ENCODE results near the gene AKT3.
"Not testable (repeated sequence)": the region's sequence is repeated elsewhere in the genome, so short reads cannot be mapped to it uniquely, and the experiment has no call there.

The AKT3 gene

GRCh38 chr1:243784506-243784905, 65.5 kb downstream of the AKT3 start:
- DNase-seq (ENCODE audit: low read depth, low spot score), result no peak

- no peak for DNase-seq (ENCODE audit: low read depth, low spot score)
These were observed 66.3 kb downstream of the AKT3 start for GRCh38 chr1:243783714-243784113.

DNA sequence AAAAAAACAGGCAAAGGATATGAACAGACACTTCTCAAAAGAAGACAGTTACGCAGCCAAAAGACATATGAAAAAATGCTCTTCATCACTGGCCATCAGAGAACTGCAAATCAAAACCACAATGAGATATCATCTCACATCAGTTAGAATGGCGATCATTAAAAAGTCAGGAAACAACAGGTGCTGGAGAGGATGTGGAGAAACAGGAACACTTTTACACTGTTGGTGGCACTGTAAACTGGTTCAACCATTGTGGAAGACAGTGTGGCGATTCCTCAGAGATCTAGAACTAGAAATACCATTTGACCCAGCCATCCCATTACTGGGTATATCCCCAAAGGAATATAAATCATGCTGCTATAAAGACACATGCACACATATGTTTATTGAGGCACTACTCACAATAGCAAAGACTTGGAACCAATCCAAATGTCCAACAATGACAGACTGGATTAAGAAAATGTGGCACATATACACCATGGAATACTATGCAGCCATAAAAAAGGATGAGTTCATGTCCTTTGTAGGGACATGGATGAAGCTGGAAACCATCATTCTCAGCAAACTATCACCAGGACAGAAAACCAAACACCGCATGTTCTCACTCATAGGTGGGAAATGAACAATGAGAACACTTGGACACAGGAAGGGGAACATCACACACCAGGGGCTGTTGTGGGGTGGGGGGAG, 77.5 kb downstream of the AKT3 start:
- DNase-seq (ENCODE audit: low read depth, low spot score), result not testable (repeated sequence)

DNA sequence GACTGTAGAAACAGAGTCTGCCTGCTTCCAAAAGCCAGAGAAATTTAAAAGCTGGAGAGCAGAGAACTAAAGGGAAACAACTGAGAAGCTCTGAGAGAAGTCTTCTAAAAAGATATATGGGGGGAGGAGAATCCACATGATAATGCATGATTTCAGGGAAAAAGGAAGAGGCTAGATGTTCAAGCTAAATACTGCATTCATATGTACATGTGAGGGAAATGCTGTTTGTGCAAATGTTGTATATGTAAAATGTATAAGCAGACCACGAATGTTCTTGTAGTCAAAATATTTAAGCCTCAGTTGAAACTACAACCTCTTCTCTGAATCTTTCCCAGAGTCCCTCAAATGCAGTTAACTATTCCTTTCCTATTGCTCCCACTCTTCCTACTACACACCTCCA, 79.2 kb downstream of the AKT3 start:
- no peak for DNase-seq (ENCODE audit: low read depth, low spot score)

GRCh38 chr1:243765676-243766075, 84.4 kb downstream of the AKT3 start:
- DNase-seq (ENCODE audit: low read depth, low spot score), result no peak

DNA sequence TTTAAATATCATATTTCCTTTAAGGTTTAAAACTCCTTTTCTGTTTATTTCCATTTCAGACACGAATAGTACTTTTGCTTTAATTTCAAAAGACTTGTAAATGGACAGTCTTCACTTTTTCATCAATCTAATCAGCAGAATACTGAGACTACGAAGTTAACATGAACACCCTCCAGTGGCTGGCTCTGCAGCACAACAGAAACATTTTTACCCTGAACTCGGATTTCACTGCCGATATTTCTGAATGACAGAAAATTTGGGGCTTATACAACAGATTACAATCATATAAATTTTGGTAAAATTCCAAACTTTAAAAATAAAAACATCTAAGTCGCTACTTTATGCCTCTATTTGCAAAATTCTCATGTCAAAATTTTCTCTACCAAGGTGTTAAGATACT, 86.2 kb downstream of the AKT3 start:
- no peak for DNase-seq (ENCODE audit: low read depth, low spot score)

GRCh38 chr1:243758647-243759046, 91.4 kb downstream of the AKT3 start:
- DNase-seq (ENCODE audit: low read depth, low spot score), result no peak

DNA sequence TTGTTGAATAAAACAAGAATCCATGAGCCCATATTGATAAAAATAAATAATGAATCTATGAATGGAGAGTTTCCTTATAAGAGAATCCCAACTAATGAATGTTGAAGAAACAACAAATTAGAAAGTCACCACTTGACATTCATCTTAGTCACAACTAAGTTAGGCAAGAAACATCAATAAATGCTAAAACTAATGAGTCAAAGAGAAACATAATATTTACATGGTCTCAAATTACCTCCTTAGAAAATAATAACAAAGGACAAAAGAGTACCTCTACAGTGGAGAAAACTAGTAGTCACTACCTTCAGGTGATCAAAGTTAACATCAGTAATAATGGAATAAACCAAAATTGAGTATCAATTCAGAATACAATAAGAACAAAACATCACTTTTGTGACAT, 93.5 kb downstream of the AKT3 start:
- no peak for DNase-seq (ENCODE audit: low read depth, low spot score)

GRCh38 chr1:243754348-243754747, 95.7 kb downstream of the AKT3 start:
- no peak for DNase-seq (ENCODE audit: low read depth, low spot score)

- DNase-seq (ENCODE audit: low read depth, low spot score), result no peak
These were observed 98.5 kb downstream of the AKT3 start for GRCh38 chr1:243751506-243751905.

DNA sequence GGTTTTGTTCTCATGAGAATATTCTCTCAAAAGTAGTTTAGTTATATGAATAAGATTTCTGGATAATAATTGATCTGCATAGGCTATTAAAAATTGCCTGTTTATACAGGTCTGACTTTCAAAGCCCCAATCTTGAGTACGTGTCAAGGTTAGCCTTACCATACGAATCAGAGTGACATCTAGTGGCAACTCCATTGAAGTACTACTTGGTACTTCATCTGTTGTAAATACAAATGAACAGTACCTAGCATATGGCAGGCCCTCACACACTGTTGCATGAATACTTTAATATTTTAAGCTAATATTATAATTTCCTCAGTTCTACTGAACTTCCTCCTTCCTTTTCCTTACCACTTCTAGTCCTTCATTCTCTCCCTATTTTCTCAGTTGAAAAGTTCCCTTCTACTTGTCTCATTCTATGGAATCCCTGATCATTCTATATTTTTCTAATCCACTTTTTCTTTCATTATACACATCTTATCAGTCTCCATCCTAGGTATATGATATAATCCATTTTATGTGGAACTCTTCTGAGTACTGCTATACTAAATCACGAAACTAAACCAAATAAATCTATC, 101.2 kb downstream of the AKT3 start:
- DNase-seq (ENCODE audit: low read depth, low spot score), result no peak

- DNase-seq (ENCODE audit: low read depth, low spot score), result no peak
These were observed 101.8 kb downstream of the AKT3 start for GRCh38 chr1:243748227-243748626.

GRCh38 chr1:243746751-243747150, 103.3 kb downstream of the AKT3 start:
- no peak for DNase-seq (ENCODE audit: low read depth, low spot score)

DNA sequence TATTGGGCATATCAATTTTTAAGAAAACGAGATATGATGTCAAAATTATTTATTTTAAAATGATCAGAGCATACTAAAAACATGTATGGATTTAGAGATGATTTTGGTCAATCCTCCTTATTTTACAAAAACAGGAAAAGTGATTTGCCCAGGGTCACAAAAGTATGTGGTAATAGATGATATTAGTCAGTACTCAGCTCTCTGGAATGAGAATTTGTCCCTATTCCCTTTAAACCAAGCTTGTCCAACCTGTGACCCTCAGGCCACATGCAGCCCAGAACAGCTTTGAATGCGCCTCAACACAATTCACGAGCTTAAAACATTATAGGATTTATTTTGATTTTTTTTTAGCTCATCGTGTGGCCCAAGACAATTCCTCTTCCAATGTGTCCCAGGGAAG, 104.7 kb downstream of the AKT3 start:
- DNase-seq (ENCODE audit: low read depth, low spot score), result no peak

GRCh38 chr1:243742819-243743218, 107.2 kb downstream of the AKT3 start:
- DNase-seq (ENCODE audit: low read depth, low spot score), result no peak

DNA sequence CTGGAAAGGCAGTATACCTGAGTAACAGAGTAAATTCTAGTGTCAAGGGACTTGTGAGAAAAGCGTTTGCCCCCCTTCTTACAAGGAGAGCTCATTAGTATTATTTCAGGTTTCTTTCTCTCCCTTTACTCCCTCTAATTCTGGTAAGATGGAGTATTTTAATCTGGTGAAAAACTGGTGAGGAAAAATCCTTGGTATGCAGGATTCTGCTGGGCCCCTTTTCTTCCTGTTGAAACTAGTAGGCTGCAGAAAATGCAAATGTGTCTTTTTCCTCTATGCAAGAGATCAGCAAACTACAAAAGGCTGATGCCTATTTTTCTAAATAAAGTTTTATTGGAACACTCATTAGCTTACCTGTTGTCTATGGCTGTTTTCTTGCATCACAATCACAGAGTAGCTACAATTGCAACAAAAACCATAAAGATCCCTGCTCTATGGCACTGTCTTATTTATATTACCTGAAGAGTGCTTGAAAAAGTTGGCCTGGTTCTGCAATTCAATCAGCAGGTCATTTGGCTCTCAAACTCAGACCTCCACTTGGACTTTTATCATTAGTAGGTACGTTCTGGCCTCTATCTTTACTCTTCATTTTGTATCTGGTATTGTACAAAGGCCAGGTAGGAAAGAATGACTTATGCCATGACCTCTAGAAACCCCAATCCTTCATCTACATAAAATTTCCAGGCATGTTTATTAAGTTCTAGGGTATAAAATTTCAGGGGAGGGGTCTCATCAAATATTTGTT, 109.6 kb downstream of the AKT3 start:
- no peak for DNase-seq (ENCODE audit: low read depth, low spot score)

GRCh38 chr1:243739335-243740003, 110.6 kb downstream of the AKT3 start:
- no peak for DNase-seq (ENCODE audit: low read depth, low spot score)

DNA sequence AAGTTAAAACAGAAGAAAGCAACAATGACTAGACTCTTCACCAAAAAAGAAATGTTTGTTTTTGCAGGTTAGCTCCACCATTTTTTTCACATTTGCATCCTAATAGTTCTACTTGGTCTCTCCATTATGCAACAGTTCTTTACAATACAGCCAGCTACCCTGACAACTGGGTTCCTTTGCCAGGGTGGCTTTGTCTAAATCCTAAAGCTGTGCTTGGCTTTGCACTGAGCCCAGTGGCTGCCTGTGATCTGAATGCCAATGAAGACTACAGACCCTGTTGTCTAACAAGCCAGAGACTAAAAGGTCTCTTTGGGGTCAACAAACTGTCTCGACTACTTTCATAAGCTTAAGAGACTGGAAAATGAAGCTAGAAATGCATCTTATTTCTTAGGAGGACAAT, 112.0 kb downstream of the AKT3 start:
- no peak for DNase-seq (ENCODE audit: low read depth, low spot score)

- no peak for DNase-seq (ENCODE audit: low read depth, low spot score)
These were observed 114.6 kb downstream of the AKT3 start for GRCh38 chr1:243735457-243735856.

- DNase-seq (ENCODE audit: low read depth, low spot score), result no peak
These were observed 115.7 kb downstream of the AKT3 start for GRCh38 chr1:243734308-243734695.

DNA sequence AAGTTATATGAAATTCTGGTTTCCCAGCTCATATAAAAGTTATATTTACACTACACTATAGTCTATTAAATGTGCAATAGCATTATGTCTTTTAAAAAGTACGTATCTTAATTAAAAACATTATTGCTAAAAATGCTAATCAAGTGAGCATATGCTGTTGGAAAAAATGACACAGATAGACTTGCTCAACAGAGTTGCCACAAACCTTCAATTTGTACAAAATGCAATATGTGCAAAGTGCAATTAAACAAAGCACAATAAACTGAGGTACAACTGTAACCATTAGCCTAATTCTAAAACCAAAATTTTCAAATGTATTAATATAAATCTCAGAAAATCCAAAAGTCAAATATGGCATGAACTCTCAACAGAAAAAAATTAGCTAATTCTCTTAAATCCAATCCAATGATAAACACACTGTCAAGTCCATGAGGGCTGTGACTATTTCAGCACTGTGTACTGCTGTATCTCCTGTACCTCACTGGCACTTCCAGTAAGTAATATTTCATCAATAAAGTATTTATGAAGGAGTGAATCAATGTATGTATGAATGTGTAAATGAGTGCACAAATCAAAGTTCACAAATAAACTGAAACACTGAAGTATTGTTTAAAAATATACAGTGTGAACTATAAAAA, 116.3 kb downstream of the AKT3 start:
- no peak for DNase-seq (ENCODE audit: low read depth, low spot score)

DNA sequence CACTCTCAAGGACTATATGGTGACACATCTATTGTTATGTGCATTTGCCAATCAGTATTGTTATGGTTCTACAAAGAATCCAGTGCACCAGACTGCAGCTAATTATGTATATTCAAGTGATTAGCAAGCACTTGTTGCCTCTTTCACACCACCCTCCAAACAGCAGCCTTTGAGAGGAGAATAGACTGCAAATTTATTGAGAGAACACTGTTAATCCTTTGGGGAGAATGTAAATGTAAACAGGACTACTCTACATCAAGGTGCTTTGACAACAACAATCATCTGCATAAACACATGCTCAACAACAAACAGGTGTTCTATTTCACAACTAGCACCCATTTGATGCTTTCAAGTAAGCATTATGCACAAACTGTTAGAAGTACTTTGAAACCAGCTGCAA, 117.4 kb downstream of the AKT3 start:
- DNase-seq (ENCODE audit: low read depth, low spot score), result no peak
